GM19324 (cell line): ENCODE measurements around the gene INTS7.

Experiments used
- ATAC-seq: cut with Tn5 transposase; IDR thresholded peaks from one replicate; pipeline ENCODE4 v1.9.1; 2021; ENCODE audit warnings: mild to moderate bottlenecking, moderate library complexity; ENCODE audit not compliant: unreplicated experiment, low FRiP score

The INTS7 gene

DNA sequence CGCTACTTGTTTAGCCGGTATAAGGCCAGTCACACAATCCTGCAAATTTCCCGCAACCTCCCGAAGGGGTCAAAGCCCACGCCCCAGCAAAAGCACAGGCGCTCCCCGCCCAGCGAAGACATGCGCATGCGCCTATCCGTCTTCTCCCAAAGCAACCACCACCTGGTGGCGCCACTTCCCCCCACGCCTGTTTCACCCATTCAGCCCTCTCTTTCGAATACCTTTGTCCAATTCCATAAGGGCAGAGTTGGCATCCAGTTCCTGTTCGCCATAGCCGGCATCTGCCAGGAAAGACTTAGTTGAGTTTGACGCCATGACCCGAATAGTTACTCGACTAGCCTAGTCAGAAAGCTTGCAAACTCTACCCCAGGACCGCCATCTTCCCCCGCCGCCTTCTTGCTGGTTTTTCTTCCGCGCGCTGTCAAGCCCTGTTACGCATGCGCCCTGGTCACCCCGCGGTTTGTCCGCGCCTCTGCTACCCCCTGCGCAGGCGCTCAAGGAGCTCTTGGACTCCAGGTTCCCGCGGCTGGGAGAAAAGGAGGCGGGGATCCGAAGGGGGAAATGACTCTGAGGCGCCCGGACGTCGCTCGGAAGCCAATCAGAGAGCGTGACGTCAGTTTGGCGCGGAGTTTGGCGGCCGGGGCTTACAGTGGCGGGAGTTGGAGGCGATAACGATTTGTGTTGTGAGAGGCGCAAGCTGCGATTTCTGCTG is at the start of gene INTS7, which contains the start of gene DTL:
INTS7 (minus strand) TSS at position 435 of the 712 bp plus-strand sequence; CDS start at position 315, 120 bp downstream.
DTL (plus strand) TSS at position 626 of the 712 bp plus-strand sequence. CDS start 143 bp downstream, outside the sequence.
- ATAC-seq, result peak; percentile 80

DNA sequence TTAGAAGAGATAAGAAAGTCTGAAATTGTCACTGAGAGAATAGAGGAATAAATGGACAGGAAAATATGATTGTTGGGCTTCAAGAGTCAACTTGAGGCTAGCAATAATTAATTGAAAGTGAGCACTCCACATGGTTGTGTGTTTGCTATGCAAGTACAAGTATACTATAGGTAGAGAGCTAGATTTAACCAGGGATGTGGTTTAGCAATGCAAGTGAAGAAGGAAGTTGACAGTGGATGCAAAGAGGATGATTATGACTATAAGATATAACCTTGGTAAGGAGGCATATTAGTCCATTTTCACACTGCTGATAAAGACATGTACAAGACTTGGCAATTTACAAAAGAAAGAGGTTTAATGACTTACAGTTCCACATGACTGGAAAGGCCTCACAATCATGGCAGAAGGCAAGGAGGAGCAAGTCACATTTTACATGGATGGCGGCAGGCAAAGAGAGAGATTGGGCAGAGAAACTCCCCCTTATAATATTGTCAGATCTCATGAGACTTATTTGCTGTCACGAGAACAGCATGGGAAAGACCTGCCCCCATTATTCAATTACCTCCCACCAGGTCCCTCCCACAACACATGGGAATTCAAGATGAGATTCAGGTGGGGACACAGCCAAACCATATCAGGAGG is 47.5 kb upstream of the INTS7 start:
- no peak for ATAC-seq

GRCh38 chr1:212078826-212079225 is 43.5 kb upstream of the INTS7 start:
- no peak for ATAC-seq

DNA sequence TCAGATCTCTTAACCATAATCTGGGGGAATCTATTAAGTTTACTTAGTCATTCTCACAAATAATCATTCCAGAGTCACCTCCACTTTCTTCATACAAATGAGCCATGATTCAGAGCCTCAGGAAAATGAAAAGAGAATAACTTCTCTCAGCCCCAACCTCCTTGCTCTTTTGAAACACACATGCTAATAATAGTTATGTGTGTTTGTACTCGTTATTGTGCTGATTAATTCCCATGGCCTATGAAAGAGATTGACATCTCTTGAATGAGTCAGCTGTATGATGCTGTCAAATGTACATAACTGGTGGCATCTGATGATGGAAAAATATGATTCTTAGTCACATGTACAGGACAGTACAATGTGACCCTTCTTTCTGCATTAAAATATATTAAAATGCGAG is 41.7 kb upstream of the INTS7 start:
- no peak for ATAC-seq

DNA sequence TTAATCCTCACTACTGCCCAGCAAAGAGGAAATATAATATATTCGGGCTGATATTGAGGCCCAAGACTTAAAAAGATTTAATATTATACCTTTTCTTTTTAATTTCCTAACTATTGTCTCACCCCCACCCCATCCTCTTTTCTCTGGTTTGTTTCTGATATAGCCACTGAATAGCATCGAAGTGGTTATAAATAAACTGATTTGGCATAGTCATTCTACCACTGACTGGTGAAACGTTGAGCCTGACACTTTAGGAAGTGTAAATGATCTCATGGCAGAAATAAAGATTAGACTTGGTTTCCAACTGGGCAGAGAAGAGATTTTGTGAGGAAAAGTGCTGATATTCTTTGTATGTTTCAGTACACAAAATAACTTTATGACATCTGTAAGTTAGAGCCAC is 39.5 kb upstream of the INTS7 start:
- ATAC-seq, result no peak

DNA sequence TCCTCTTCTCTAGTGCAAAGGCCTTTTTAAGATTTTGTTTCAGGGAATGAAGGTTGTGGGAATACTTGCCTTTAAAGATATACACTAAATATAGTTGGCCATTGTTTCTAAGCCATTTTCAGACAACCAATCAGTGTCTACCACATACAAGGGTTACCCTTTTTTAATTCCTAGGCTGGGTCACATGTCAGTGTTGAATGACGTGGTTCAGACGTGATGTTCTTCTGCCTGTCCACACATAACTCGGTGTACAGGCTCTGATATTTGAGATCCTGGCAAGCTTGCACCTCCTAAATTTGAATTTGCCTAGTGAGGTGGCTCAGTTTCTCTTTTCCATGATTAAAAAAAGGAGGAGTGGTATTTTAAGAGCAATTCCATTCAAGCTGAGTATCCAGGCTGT is 39.0 kb upstream of the INTS7 start:
- no peak for ATAC-seq

- no peak for ATAC-seq
Measured at GRCh38 chr1:212073490-212073889, 38.1 kb upstream of the INTS7 start.

DNA sequence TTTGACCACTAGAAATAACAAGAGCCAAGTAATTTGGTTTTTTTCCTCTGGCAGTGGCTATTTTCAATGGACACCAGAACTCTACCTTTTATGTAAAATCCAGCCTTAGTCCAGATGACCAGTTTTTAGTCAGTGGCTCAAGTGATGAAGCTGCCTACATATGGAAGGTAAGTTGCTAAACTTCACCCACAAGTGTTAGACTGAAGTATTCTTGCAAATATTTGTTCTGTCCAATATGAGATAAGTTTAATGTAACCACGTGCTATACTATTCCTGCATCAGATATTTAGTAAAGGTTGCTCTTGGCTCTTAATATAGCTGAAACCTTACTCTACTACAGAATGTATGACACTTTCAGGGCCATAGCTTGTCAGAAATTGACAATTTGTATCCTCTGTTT is 36.7 kb upstream of the INTS7 start:
- no peak for ATAC-seq

GRCh38 chr1:212070720-212071302 is 35.5 kb upstream of the INTS7 start:
- no peak for ATAC-seq

- ATAC-seq, result no peak
Measured at GRCh38 chr1:212067787-212068186, 32.4 kb upstream of the INTS7 start.

GRCh38 chr1:212062832-212063438 is 27.6 kb upstream of the INTS7 start:
- no peak for ATAC-seq

DNA sequence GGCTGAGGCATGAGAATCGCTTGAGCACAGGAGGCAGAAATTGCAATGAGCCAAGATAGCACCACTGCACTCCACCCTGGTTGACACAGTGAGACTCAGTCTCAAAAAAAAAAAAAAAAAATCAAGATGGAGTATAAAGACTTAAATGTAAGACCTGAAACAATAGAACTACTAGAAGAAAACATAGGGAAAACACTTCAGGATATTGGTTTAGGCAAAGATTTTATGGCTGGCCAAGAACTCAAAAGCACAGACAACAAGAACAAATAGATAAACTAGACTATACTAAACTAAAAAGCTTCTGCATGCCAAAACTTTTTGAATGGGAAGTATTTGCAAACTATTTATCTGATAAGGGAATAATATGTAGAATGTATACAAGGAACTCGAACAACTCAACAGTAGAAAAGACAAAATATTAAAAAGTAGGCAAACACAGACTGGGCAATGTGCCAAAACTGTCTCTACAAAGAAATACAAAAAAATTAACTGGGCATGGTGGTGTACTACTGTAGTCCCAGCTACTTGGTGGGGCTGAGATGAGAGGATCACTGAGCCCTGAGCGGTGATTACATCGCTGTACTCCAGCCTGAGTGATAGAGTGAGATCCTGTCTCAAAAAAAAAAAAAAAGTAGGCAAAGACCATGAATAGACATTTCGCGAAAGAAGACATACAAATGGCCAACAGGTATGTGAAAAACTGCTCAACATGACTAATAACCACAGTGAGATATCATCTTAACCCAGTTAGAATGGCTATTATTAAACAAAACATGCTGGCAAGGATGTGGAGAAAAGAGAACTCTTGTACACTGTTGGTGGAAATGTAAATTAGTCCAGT is 25.5 kb upstream of the INTS7 start:
- ATAC-seq, result no peak

DNA sequence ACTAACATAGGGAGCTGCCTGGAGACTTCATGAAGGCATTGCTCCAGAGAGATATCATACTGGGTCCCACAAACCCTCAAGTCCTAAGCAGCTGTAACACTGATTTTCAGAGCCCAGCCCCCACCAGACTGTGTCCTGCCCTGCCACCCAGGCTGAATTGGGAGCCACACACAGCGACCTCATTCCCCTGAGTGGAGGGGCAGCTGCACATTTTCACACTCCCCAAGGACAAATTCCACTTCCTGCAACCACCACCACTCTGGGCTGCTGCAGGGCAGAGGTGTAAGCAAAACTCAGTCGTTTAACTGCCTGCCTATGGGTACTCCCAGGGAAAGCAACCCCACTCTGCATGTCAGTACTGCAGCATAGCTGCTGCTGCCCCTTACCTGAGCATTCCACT is 20.0 kb upstream of the INTS7 start:
- ATAC-seq, result no peak

DNA sequence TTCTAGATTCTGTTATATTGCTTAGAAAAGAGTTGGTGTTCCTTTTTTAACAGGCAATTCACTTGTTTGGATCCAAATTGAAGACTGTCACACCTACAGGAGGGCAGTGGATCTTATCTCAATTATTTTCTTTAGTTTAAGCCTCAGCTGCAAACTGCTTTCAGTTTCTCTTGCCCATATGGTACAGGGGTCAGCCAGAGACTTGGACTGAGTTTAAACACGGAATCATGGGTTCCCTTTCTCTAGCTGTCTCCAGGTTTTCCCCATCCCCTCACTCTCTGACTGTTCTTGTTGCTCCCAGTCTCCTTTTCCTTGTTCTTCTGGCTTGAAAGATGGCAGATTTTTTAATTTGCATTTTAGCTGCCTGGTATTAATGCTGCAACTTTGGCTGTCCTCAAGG is 18.6 kb upstream of the INTS7 start:
- no peak for ATAC-seq

DNA sequence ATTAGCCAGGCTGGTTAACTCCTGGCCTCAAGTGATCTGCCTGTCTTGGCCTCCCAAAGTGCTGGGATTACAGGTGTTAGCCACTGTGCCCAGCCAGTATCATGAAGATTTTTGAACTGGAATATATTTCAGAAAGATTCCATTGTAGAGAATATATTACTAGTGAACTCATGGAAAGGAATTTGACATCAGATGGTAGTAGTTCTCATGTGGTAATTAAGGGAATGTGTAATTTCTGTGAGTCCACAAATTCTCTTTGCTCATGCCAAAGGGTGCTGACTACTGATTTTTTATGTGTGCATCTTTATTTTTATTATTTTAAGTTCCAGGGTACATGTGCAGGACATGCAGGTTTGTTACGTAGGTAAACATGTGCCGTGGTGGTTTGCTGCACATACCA is 10.6 kb upstream of the INTS7 start:
- ATAC-seq, result no peak

- no peak for ATAC-seq
Measured at GRCh38 chr1:212044851-212045250, 9.5 kb upstream of the INTS7 start.

DNA sequence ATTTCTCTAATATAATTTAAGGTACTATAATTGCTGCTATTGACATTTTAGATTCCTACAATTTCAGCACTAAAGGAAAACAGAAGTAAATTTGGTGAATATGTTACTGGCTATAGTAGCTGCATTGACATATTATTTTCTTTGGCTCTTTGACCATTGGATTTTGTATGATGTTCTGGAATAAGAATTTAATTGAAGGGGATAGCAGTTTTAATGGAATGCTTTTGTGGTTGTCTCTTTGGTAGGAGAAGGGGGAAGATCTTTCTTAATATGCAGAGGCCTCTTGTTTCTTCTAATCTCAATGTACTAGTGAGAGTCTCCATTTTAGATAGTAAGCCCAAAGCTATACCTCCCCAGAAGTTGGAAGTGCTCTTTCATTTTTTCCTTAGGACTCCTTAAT is 7.1 kb upstream of the INTS7 start:
- no peak for ATAC-seq

GRCh38 chr1:212040629-212041412 is 5.5 kb upstream of the INTS7 start:
- ATAC-seq, result no peak

DNA sequence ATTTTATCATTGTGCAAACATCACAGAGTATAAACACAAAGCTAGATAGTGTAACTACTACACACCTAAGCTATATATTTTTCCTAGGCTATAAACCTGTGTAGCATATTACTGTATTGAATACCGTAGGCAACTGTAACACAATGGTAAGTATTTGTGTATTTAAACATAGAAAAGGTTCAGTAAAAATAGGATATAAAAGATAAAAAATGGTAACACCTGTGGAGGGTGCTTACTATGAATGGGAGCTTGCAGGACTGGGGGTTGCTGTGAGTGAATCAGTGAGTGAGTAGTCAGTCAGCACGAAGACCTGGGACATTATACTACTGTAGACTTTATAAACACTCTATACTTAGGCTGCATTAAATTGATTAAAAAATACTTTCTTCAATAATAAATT is 4.3 kb upstream of the INTS7 start:
- ATAC-seq, result no peak

- no peak for ATAC-seq
Measured at GRCh38 chr1:212037900-212038299, 2.5 kb upstream of the INTS7 start.
